HUES48 (cell line): ENCODE data around the gene RGS14.

ENCODE experiments used
- H3K27ac ChIP-seq: one replicate; pipeline ENCODE4 v1.7.0; 2013; ENCODE audit warnings: low read depth, low read length, inconsistent platforms
- H3K27me3 ChIP-seq: 2 replicates; pipeline ENCODE4 v1.6.1; 2013; ENCODE audit warnings: mild to moderate bottlenecking, low read length; ENCODE audit not compliant: control insufficient read depth, insufficient read depth
- H3K36me3 ChIP-seq: 2 replicates; pipeline ENCODE4 v1.6.1; 2013; ENCODE audit warnings: low read length; ENCODE audit not compliant: control insufficient read depth, insufficient read depth
- H3K4me1 ChIP-seq: 2 replicates; pipeline ENCODE4 v1.6.1; 2013; ENCODE audit warnings: mild to moderate bottlenecking, low read length; ENCODE audit not compliant: control insufficient read depth, insufficient read depth
- H3K4me3 ChIP-seq: 2 replicates; pipeline ENCODE4 v1.5.1; 2013; ENCODE audit warnings: mild to moderate bottlenecking, low read depth, low read length
- H3K9ac ChIP-seq: 2 replicates; pipeline ENCODE4 v1.6.1; 2013; ENCODE audit warnings: mild to moderate bottlenecking, low read depth, low read length, moderate library complexity
- H3K9me3 ChIP-seq: 2 replicates; pipeline ENCODE4 v1.6.1; 2013; ENCODE audit warnings: low read length; ENCODE audit not compliant: control insufficient read depth, insufficient read depth

RGS14 gene

DNA sequence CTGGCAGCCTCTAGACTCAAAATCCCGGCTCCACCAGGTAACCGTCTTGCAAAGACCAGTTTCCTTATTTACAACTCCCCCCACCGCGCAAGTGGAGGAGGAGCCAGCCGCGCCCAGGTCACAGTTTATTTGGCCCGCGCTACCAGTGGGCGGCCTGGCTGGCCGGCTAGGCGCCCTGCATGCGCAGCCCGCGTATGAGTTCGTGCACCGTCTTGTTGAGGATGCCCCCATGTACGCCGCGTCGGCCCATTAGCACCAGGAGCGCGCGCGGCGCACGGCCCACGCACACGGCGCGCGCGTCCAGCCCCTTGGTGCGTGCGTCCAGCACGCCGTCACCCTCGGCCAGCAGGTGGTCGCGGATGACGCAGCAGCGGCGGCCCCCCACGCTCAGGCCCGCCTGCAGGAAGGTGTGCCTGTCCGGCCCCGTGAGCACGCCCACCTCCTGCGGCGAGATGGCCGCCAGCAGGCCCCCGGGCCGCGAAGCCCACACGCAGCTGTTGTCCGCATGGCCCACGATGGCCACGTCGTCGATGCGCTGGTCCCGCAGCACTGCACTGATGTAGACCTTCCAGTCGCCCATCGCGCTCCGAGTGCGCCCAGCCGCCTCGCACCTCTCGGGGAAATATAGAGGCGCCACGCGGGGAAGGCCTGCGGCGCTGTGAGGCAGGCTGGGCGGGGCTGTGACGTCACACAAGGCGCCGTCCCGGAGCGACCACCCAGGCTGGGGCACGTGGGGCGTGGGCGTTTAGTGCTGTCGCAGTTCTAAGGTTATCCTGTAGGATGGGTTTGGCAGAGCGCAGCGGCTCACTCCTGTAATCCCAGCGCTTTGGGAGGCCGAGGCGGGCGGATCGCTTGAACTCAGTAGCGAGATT is 42.5 kb downstream of the RGS14 start, which contains the start of gene PFN3:
Gene PFN3, minus strand, starts transcription at position 665 of the 872 bp plus-strand sequence. Its CDS starts 85 bp downstream, at position 580.
- no peak within 1 kb of the TSS for H3K4me3 ChIP-seq
- H3K9me3 ChIP-seq: no peaks in the 10 kb centered on the region
- no peak within 1 kb of the TSS for H3K27ac ChIP-seq
- H3K27me3 ChIP-seq: peaks cover 51% of the 10 kb centered on the region
- peaks cover 10% of the 10 kb centered on the region; the same call in 1 of the 2 replicates for H3K4me1 ChIP-seq
- no peaks in the 10 kb centered on the region for H3K36me3 ChIP-seq
- no peak within 1 kb of the TSS for H3K9ac ChIP-seq

DNA sequence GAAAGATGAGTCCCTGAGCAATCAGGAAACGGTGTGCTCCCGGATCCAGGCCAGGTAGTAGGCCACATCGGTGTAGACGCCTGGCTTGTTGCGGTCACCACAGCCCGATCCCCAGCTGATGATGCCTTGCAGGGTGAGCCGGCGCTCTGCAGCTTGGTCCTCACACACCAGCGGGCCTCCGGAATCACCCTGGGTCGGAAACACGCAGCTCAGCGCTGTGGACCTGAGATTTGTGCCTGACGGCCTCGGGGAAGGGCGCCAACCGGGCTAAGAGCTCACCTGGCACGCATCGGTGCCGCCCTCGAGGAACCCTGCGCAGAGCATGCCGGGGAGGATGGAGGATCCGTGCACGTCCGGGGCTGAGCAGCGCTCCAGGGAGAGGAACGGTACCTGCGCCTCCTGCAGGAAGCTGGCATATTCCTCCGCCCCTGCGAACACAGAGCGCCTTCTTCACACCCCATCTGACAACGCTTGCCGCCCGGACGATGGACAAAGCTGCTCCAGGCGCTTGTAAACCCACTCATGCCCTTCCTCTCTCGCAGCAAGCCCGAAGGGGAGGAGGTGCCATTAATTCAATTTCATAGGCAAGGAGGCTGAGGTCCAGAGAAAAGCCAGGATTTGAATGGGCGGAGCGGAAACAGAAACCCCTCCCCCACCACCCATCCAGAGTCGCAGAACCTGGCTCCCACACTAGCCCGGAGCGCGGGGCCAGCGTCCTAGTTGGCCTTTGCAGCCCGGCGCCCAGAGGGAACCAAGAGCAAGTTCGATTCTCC is 44.7 kb downstream of the RGS14 start:
- H3K36me3 ChIP-seq: no peaks in the 10 kb centered on the region
- peaks cover 6% of the 10 kb centered on the region; the same call in 1 of the 2 replicates for H3K4me1 ChIP-seq
- peaks cover 68% of the 10 kb centered on the region for H3K27me3 ChIP-seq
- no peak overlapping the region for H3K9ac ChIP-seq
- no peak overlapping the region for H3K27ac ChIP-seq
- H3K9me3 ChIP-seq: no peaks in the 10 kb centered on the region
- H3K4me3 ChIP-seq: peak overlapping the region; percentile 63

- peaks cover 6% of the 10 kb centered on the region; the same call in 1 of the 2 replicates for H3K4me1 ChIP-seq
- H3K9ac ChIP-seq: no peak overlapping the region
- H3K4me3 ChIP-seq: peak overlapping the region; percentile 63
- peaks cover 68% of the 10 kb centered on the region for H3K27me3 ChIP-seq
- no peak overlapping the region for H3K27ac ChIP-seq
- H3K36me3 ChIP-seq: no peaks in the 10 kb centered on the region
- no peaks in the 10 kb centered on the region for H3K9me3 ChIP-seq
These were observed 45.5 kb downstream of the RGS14 start for GRCh38 chr5:177403102-177403791.

DNA sequence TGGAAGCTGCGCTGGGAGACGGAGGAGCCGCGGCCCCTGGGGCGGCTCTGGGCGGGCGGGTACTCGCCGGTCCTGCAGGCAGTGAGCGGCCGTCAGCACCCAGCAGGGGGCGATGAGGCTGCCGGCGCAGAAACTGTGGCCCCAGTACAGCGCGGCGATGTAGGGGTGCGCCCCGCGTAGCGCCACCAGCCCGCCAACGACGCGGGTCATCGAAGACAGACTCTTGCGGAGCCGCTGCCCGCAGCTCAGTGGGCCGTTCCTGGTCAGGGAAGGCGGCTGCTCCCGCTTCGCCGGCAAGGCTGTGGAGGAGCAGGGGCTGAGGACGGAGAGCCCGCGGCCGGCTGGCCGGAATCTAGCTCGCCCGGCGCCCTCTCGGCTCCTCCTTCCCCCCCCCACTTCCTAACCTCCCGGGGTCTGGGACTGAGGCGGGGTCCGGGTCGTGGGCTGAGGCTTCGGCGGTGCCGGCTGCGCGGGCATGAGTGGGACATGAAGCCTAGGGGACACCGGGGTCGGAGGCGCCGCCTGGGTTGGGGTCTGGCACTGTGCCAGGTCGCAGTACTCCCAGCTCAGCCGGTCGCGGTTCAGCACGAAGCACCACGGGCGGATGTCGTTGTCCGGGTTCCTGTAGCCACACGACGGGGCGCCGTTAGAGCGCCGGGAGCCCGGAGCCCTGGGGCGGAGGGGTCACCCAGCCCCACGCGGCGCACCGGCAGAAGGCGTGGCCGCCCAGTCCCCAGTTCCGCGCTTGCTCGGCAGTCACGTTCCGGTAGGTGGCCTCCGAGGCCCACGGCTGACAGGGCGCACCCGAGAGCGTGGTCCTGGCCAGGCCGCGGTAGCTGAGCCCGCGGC is 46.3 kb downstream of the RGS14 start:
- H3K4me3 ChIP-seq: peak overlapping the region; percentile 63
- no peak overlapping the region for H3K27ac ChIP-seq
- no peak overlapping the region for H3K9ac ChIP-seq
- no peaks in the 10 kb centered on the region for H3K9me3 ChIP-seq
- no peaks in the 10 kb centered on the region for H3K36me3 ChIP-seq
- H3K4me1 ChIP-seq: peaks cover 6% of the 10 kb centered on the region; the same call in 1 of the 2 replicates
- peaks cover 73% of the 10 kb centered on the region for H3K27me3 ChIP-seq

DNA sequence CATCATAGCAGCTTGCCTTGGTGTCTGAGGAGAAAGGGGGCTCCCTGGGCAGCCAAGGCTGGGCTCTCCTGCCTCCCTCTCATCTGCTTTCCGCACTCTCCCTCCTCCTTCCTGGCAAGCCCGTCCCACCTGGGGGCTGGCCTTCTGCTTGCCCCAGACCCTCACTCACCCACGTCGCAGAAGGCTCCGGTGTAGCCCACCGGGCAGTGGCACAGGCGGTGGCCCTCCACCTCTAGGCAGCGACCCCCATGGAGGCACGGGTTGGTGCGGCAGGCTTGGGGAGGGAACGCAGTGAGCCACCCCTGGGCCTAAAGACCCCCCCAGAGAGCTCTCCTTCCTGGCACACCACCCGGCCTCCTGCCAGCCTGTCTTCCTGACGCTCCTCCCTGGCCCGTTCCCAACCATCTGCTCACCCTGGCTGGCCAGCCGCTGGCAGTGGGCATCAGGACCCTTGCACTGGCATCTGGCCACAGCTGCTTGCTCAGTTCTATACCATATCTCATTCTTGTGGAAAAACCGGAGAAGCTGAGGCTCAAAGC is 47.0 kb downstream of the RGS14 start:
- H3K4me1 ChIP-seq: peaks cover 6% of the 10 kb centered on the region; the same call in 1 of the 2 replicates
- peak overlapping the region; percentile 63 for H3K4me3 ChIP-seq
- no peaks in the 10 kb centered on the region for H3K36me3 ChIP-seq
- H3K27me3 ChIP-seq: peaks cover 75% of the 10 kb centered on the region
- no peaks in the 10 kb centered on the region for H3K9me3 ChIP-seq
- H3K9ac ChIP-seq: no peak overlapping the region
- H3K27ac ChIP-seq: no peak overlapping the region

- Histone ChIP-seq H3K36me3 (no peaks in the 10 kb centered on the region), H3K27me3 (peaks cover 73% of the 10 kb centered on the region), H3K9me3 (no peaks in the 10 kb centered on the region), H3K9ac (no peak overlapping the region), H3K27ac (no peak overlapping the region), H3K4me3 (no peak overlapping the region), H3K4me1 (peaks cover 6% of the 10 kb centered on the region; the same call in 1 of the 2 replicates)
These were observed 47.6 kb downstream of the RGS14 start for GRCh38 chr5:177405312-177405711.

DNA sequence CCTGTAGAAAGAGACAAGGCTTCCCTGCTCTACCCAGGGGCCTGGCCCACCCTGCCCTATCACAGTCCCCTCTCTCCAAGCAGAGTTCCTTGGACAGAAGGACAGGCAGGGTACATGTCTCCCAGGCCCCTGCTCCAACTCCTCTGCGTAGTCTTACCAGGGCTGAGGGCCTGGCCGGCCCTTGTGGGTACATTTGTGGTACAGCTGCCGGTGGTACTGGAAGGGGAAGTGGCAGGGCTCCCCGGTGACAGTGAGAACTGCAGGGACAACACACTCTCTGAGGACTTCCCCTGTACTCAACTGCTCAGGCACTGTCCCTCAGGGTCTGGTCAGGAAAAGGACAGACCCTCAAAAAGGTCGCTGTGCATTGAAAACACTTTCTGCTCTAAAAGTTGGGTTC is 48.1 kb downstream of the RGS14 start:
- no peaks in the 10 kb centered on the region for H3K36me3 ChIP-seq
- no peak overlapping the region for H3K4me3 ChIP-seq
- H3K9ac ChIP-seq: no peak overlapping the region
- H3K9me3 ChIP-seq: no peaks in the 10 kb centered on the region
- H3K27me3 ChIP-seq: peaks cover 68% of the 10 kb centered on the region
- H3K27ac ChIP-seq: no peak overlapping the region
- H3K4me1 ChIP-seq: peaks cover 6% of the 10 kb centered on the region; the same call in 1 of the 2 replicates

- no peaks in the 10 kb centered on the region for H3K9me3 ChIP-seq
- H3K27me3 ChIP-seq: peaks cover 45% of the 10 kb centered on the region
- H3K4me1 ChIP-seq: no peaks in the 10 kb centered on the region
- no peak within 1 kb of the TSS for H3K4me3 ChIP-seq
- no peak within 1 kb of the TSS for H3K9ac ChIP-seq
- H3K27ac ChIP-seq: no peak within 1 kb of the TSS
- no peaks in the 10 kb centered on the region for H3K36me3 ChIP-seq
These were observed 51.5 kb downstream of the RGS14 start, which contains the start of gene F12 for GRCh38 chr5:177409043-177409801. Gene F12 (minus strand): TSS chr5:177409564. CDS start chr5:177409527, 37 bp downstream.

DNA sequence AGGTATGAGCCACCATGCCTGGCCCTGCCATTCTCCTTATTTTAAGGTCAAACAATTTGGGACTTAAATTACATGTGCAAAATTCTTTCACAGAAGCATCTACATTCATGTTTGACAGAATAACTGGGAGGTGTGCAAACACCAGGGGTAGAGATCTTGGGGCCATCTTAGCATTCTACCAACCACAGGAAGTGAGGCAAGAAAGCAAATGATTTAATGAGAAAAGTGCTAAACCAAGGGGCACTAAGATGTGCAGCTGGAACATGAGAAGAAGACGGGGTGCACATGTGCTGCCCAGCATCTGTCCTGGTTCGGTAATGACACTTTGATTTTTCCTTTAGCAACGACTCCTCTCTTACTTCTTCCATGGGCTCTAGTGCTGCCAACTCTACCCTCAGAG is 52.9 kb downstream of the RGS14 start:
- no peaks in the 10 kb centered on the region for H3K36me3 ChIP-seq
- no peaks in the 10 kb centered on the region for H3K9me3 ChIP-seq
- no peak overlapping the region for H3K9ac ChIP-seq
- H3K4me1 ChIP-seq: no peaks in the 10 kb centered on the region
- H3K27ac ChIP-seq: no peak overlapping the region
- H3K27me3 ChIP-seq: peaks cover 31% of the 10 kb centered on the region
- no peak overlapping the region for H3K4me3 ChIP-seq
